Erythroblast (primary cell): ENCODE measurements around the gene SHISA8.

ENCODE experiments used
- GATA1 ChIP-seq: IDR thresholded peaks from 2 replicates; pipeline ENCODE4 v1.6.1; 2011; ENCODE audit warnings: low read depth, mild to moderate bottlenecking, control low read depth, low read length, moderate library complexity
- POLR2A ChIP-seq: IDR thresholded peaks from 2 replicates; pipeline ENCODE4 v1.6.1; 2011; ENCODE audit warnings: mild to moderate bottlenecking, low read length

GRCh38 chr22:41898645-41899044, 16.2 kb downstream of the SHISA8 start:
- TF ChIP-seq POLR2A (no peak), GATA1 (no peak)
